Stimulated activated CD8-positive, alpha-beta memory T cell treated with anti-CD3 and anti-CD28 coated beads, Interleukin-12 subunit alpha, Interleukin-12 subunit beta, amount 100 ng/mL, for 24 hours (primary cell): Measurements from ENCODE around the gene CLCN6.

ENCODE experiments used
- DNase-seq: peaks from one replicate; pipeline ENCODE4 v3.0.0-alpha.2; 2020; ENCODE audit errors: extremely low read depth

CLCN6 gene

GRCh38 chr1:11780380-11781147, 25.4 kb upstream of the CLCN6 start:
- DNase-seq: no peak

- no peak for DNase-seq
These were observed 24.7 kb upstream of the CLCN6 start for GRCh38 chr1:11781297-11781696.

- no peak for DNase-seq
These were observed 23.8 kb upstream of the CLCN6 start for GRCh38 chr1:11782127-11782708.

- DNase-seq: no peak
These were observed 22.4 kb upstream of the CLCN6 start for GRCh38 chr1:11783556-11783955.

GRCh38 chr1:11784256-11784992, 21.6 kb upstream of the CLCN6 start:
- DNase-seq: no peak

- DNase-seq: no peak
These were observed 20.8 kb upstream of the CLCN6 start for GRCh38 chr1:11784993-11785769.

GRCh38 chr1:11786168-11786567, 19.8 kb upstream of the CLCN6 start:
- no peak for DNase-seq

GRCh38 chr1:11787251-11787803, 18.7 kb upstream of the CLCN6 start:
- DNase-seq: no peak

GRCh38 chr1:11787804-11788436, 18.1 kb upstream of the CLCN6 start:
- no peak for DNase-seq

- no peak for DNase-seq
These were observed 17.4 kb upstream of the CLCN6 start for GRCh38 chr1:11788549-11789053.

- DNase-seq: no peak
These were observed 16.6 kb upstream of the CLCN6 start for GRCh38 chr1:11789126-11790067.

- DNase-seq: no peak
These were observed 15.7 kb upstream of the CLCN6 start for GRCh38 chr1:11790101-11790879.

- DNase-seq: no peak
These were observed 14.9 kb upstream of the CLCN6 start for GRCh38 chr1:11790880-11791715.

GRCh38 chr1:11792106-11792505, 13.9 kb upstream of the CLCN6 start:
- no peak for DNase-seq

- DNase-seq: no peak
These were observed 12.2 kb upstream of the CLCN6 start for GRCh38 chr1:11793819-11794218.

- DNase-seq: no peak
These were observed 11.3 kb upstream of the CLCN6 start for GRCh38 chr1:11794446-11795237.

GRCh38 chr1:11795238-11795890, 10.6 kb upstream of the CLCN6 start:
- no peak for DNase-seq
